Measurements from ENCODE around the gene SRGAP1.

SRGAP1 gene

GRCh38 chr12:63930971-63931370, 86.5 kb downstream of the SRGAP1 start:
- Histone ChIP-seq H3K27me3 (ENCODE audit: control insufficient read depth, insufficient read depth, low read length) (no peaks in the 10 kb centered on the region), H3K4me1 (ENCODE audit: control insufficient read depth, insufficient read depth, low read length) (0 out of 2 replicates have a peak, but pooled peaks cover 1% of the 10 kb centered on the region), H3K36me3 (ENCODE audit: control insufficient read depth, insufficient read depth, low read length) (no peaks in the 10 kb centered on the region), H3K4me3 (ENCODE audit: low read length) (no peak overlapping the region), H3K27ac (ENCODE audit: low read length) (no peak overlapping the region), H3K9me3 (ENCODE audit: control insufficient read depth, insufficient read depth, low read length) (no peaks in the 10 kb centered on the region)
- no peak for DNase-seq (ENCODE audit: low read depth, low spot score)
- WGBS (ENCODE audit: insufficient coverage, insufficient read length): no CpG with 5 or more reads among the region's 3 CpGs

GRCh38 chr12:63931703-63932102, 87.2 kb downstream of the SRGAP1 start:
- no peaks in the 10 kb centered on the region for H3K36me3 ChIP-seq (ENCODE audit: control insufficient read depth, insufficient read depth, low read length)
- DNase-seq (ENCODE audit: low read depth, low spot score): no peak
- no CpG with 5 or more reads among the region's 1 CpG for WGBS (ENCODE audit: insufficient coverage, insufficient read length)
- H3K4me1 ChIP-seq (ENCODE audit: control insufficient read depth, insufficient read depth, low read length): 0 out of 2 replicates have a peak, but pooled peaks cover 1% of the 10 kb centered on the region
- H3K4me3 ChIP-seq (ENCODE audit: low read length): no peak overlapping the region
- no peaks in the 10 kb centered on the region for H3K9me3 ChIP-seq (ENCODE audit: control insufficient read depth, insufficient read depth, low read length)
- H3K27me3 ChIP-seq (ENCODE audit: control insufficient read depth, insufficient read depth, low read length): no peaks in the 10 kb centered on the region
- H3K27ac ChIP-seq (ENCODE audit: low read length): no peak overlapping the region

GRCh38 chr12:63934936-63935335, 90.4 kb downstream of the SRGAP1 start:
- 100% methylated on average over 1 of the region's 7 CpGs for WGBS (ENCODE audit: insufficient coverage, insufficient read length)
- Histone ChIP-seq H3K27ac (ENCODE audit: low read length) (no peak overlapping the region), H3K9me3 (ENCODE audit: control insufficient read depth, insufficient read depth, low read length) (no peaks in the 10 kb centered on the region), H3K4me3 (ENCODE audit: low read length) (no peak overlapping the region), H3K36me3 (ENCODE audit: control insufficient read depth, insufficient read depth, low read length) (no peaks in the 10 kb centered on the region), H3K4me1 (ENCODE audit: control insufficient read depth, insufficient read depth, low read length) (no peaks in the 10 kb centered on the region; the same call in 1 of the 2 replicates), H3K27me3 (ENCODE audit: control insufficient read depth, insufficient read depth, low read length) (no peaks in the 10 kb centered on the region)
- DNase-seq (ENCODE audit: low read depth, low spot score): no peak

GRCh38 chr12:63935361-63935760, 90.9 kb downstream of the SRGAP1 start:
- no peaks in the 10 kb centered on the region for H3K9me3 ChIP-seq (ENCODE audit: control insufficient read depth, insufficient read depth, low read length)
- H3K4me3 ChIP-seq (ENCODE audit: low read length): no peak overlapping the region
- no peaks in the 10 kb centered on the region for H3K27me3 ChIP-seq (ENCODE audit: control insufficient read depth, insufficient read depth, low read length)
- no peak for DNase-seq (ENCODE audit: low read depth, low spot score)
- no peaks in the 10 kb centered on the region; the same call in 1 of the 2 replicates for H3K4me1 ChIP-seq (ENCODE audit: control insufficient read depth, insufficient read depth, low read length)
- no peaks in the 10 kb centered on the region for H3K36me3 ChIP-seq (ENCODE audit: control insufficient read depth, insufficient read depth, low read length)
- H3K27ac ChIP-seq (ENCODE audit: low read length): no peak overlapping the region

GRCh38 chr12:63937378-63938316, 93.1 kb downstream of the SRGAP1 start:
- no peak for DNase-seq (ENCODE audit: low read depth, low spot score)
- H3K9me3 ChIP-seq (ENCODE audit: control insufficient read depth, insufficient read depth, low read length): no peaks in the 10 kb centered on the region
- H3K27ac ChIP-seq (ENCODE audit: low read length): no peak overlapping the region
- H3K4me1 ChIP-seq (ENCODE audit: control insufficient read depth, insufficient read depth, low read length): peaks cover 2% of the 10 kb centered on the region; the same call in 1 of the 2 replicates
- no CpG with 5 or more reads among the region's 12 CpGs for WGBS (ENCODE audit: insufficient coverage, insufficient read length)
- H3K36me3 ChIP-seq (ENCODE audit: control insufficient read depth, insufficient read depth, low read length): no peaks in the 10 kb centered on the region
- no peaks in the 10 kb centered on the region for H3K27me3 ChIP-seq (ENCODE audit: control insufficient read depth, insufficient read depth, low read length)
- no peak overlapping the region for H3K4me3 ChIP-seq (ENCODE audit: low read length)

GRCh38 chr12:63940310-63941005, 96.0 kb downstream of the SRGAP1 start:
- DNase-seq (ENCODE audit: low read depth, low spot score): no peak
- Histone ChIP-seq H3K36me3 (ENCODE audit: control insufficient read depth, insufficient read depth, low read length) (no peaks in the 10 kb centered on the region), H3K27me3 (ENCODE audit: control insufficient read depth, insufficient read depth, low read length) (no peaks in the 10 kb centered on the region), H3K4me3 (ENCODE audit: low read length) (no peak overlapping the region), H3K4me1 (ENCODE audit: control insufficient read depth, insufficient read depth, low read length) (peaks cover 2% of the 10 kb centered on the region; the same call in 1 of the 2 replicates), H3K9me3 (ENCODE audit: control insufficient read depth, insufficient read depth, low read length) (no peaks in the 10 kb centered on the region; the same call in 1 of the 2 replicates), H3K27ac (ENCODE audit: low read length) (no peak overlapping the region)
- no CpG with 5 or more reads among the region's 7 CpGs for WGBS (ENCODE audit: insufficient coverage, insufficient read length)

GRCh38 chr12:63941166-63941800, 96.8 kb downstream of the SRGAP1 start:
- no CpG with 5 or more reads among the region's 3 CpGs for WGBS (ENCODE audit: insufficient coverage, insufficient read length)
- H3K36me3 ChIP-seq (ENCODE audit: control insufficient read depth, insufficient read depth, low read length): no peaks in the 10 kb centered on the region
- H3K4me1 ChIP-seq (ENCODE audit: control insufficient read depth, insufficient read depth, low read length): peaks cover 2% of the 10 kb centered on the region; the same call in 1 of the 2 replicates
- H3K9me3 ChIP-seq (ENCODE audit: control insufficient read depth, insufficient read depth, low read length): no peaks in the 10 kb centered on the region; the same call in 1 of the 2 replicates
- H3K27ac ChIP-seq (ENCODE audit: low read length): no peak overlapping the region
- no peaks in the 10 kb centered on the region for H3K27me3 ChIP-seq (ENCODE audit: control insufficient read depth, insufficient read depth, low read length)
- no peak for DNase-seq (ENCODE audit: low read depth, low spot score)
- no peak overlapping the region for H3K4me3 ChIP-seq (ENCODE audit: low read length)

GRCh38 chr12:63941879-63942278, 97.4 kb downstream of the SRGAP1 start:
- H3K4me1 ChIP-seq (ENCODE audit: control insufficient read depth, insufficient read depth, low read length): peaks cover 2% of the 10 kb centered on the region; the same call in 1 of the 2 replicates
- H3K9me3 ChIP-seq (ENCODE audit: control insufficient read depth, insufficient read depth, low read length): no peaks in the 10 kb centered on the region; the same call in 1 of the 2 replicates
- H3K36me3 ChIP-seq (ENCODE audit: control insufficient read depth, insufficient read depth, low read length): no peaks in the 10 kb centered on the region
- H3K4me3 ChIP-seq (ENCODE audit: low read length): no peak overlapping the region
- no peaks in the 10 kb centered on the region for H3K27me3 ChIP-seq (ENCODE audit: control insufficient read depth, insufficient read depth, low read length)
- no peak overlapping the region for H3K27ac ChIP-seq (ENCODE audit: low read length)
- no peak for DNase-seq (ENCODE audit: low read depth, low spot score)

GRCh38 chr12:63942464-63943241, 98.2 kb downstream of the SRGAP1 start:
- Histone ChIP-seq H3K27me3 (ENCODE audit: control insufficient read depth, insufficient read depth, low read length) (no peaks in the 10 kb centered on the region), H3K9me3 (ENCODE audit: control insufficient read depth, insufficient read depth, low read length) (no peaks in the 10 kb centered on the region; the same call in 1 of the 2 replicates), H3K27ac (ENCODE audit: low read length) (no peak overlapping the region), H3K36me3 (ENCODE audit: control insufficient read depth, insufficient read depth, low read length) (no peaks in the 10 kb centered on the region), H3K4me3 (ENCODE audit: low read length) (no peak overlapping the region), H3K4me1 (ENCODE audit: control insufficient read depth, insufficient read depth, low read length) (peaks cover 2% of the 10 kb centered on the region; the same call in 1 of the 2 replicates)
- no peak for DNase-seq (ENCODE audit: low read depth, low spot score)
- WGBS (ENCODE audit: insufficient coverage, insufficient read length): no CpG with 5 or more reads among the region's 9 CpGs
